Measurements from ENCODE around the gene HIVEP3.

HIVEP3 gene

GRCh38 chr1:41720861-41721410 lies 197.8 kb downstream of the HIVEP3 start:
- TF ChIP-seq SIN3A (IDR thresholded peaks at IDR 0.05; ENCODE audit: borderline replicate concordance, insufficient read depth, low read length), result no peak
- no peak for TF ChIP-seq FOXP2 (optimal IDR thresholded peaks at IDR 0.05; ENCODE audit: borderline replicate concordance, extremely low read depth, extremely low read length, insufficient read depth)
- no peak for TF ChIP-seq REST (IDR thresholded peaks at IDR 0.05; ENCODE audit: insufficient read depth in 1 of 2, low read depth in 2 of 2, low read length in 2 of 2)
- TF ChIP-seq TAF1 (IDR thresholded peaks at IDR 0.05; ENCODE audit: borderline replicate concordance, insufficient read depth, low read length), result no peak
- no peak for TF ChIP-seq POLR2AphosphoS5 (IDR thresholded peaks at IDR 0.05; ENCODE audit: low read depth, low read length)

GRCh38 chr1:41719590-41719989 lies 199.1 kb downstream of the HIVEP3 start:
- TF ChIP-seq POLR2AphosphoS5 (IDR thresholded peaks at IDR 0.05; ENCODE audit: low read depth, low read length), result no peak
- TF ChIP-seq SIN3A (IDR thresholded peaks at IDR 0.05; ENCODE audit: borderline replicate concordance, insufficient read depth, low read length), result no peak
- no peak for TF ChIP-seq TAF1 (IDR thresholded peaks at IDR 0.05; ENCODE audit: borderline replicate concordance, insufficient read depth, low read length)
- TF ChIP-seq FOXP2 (optimal IDR thresholded peaks at IDR 0.05; ENCODE audit: borderline replicate concordance, extremely low read depth, extremely low read length, insufficient read depth), result no peak
- TF ChIP-seq REST (IDR thresholded peaks at IDR 0.05; ENCODE audit: insufficient read depth in 1 of 2, low read depth in 2 of 2, low read length in 2 of 2), result no peak

GRCh38 chr1:41719128-41719527 lies 199.6 kb downstream of the HIVEP3 start:
- TF ChIP-seq FOXP2 (optimal IDR thresholded peaks at IDR 0.05; ENCODE audit: borderline replicate concordance, extremely low read depth, extremely low read length, insufficient read depth) (no peak), SIN3A (IDR thresholded peaks at IDR 0.05; ENCODE audit: borderline replicate concordance, insufficient read depth, low read length) (no peak), TAF1 (IDR thresholded peaks at IDR 0.05; ENCODE audit: borderline replicate concordance, insufficient read depth, low read length) (no peak), REST (IDR thresholded peaks at IDR 0.05; ENCODE audit: insufficient read depth in 1 of 2, low read depth in 2 of 2, low read length in 2 of 2) (no peak), POLR2AphosphoS5 (IDR thresholded peaks at IDR 0.05; ENCODE audit: low read depth, low read length) (no peak)

GRCh38 chr1:41718497-41718896 lies 200.2 kb downstream of the HIVEP3 start:
- no peak for TF ChIP-seq TAF1 (IDR thresholded peaks at IDR 0.05; ENCODE audit: borderline replicate concordance, insufficient read depth, low read length)
- TF ChIP-seq POLR2AphosphoS5 (IDR thresholded peaks at IDR 0.05; ENCODE audit: low read depth, low read length), result no peak
- TF ChIP-seq FOXP2 (optimal IDR thresholded peaks at IDR 0.05; ENCODE audit: borderline replicate concordance, extremely low read depth, extremely low read length, insufficient read depth), result no peak
- no peak for TF ChIP-seq REST (IDR thresholded peaks at IDR 0.05; ENCODE audit: insufficient read depth in 1 of 2, low read depth in 2 of 2, low read length in 2 of 2)
- TF ChIP-seq SIN3A (IDR thresholded peaks at IDR 0.05; ENCODE audit: borderline replicate concordance, insufficient read depth, low read length), result no peak
